ENCODE data around the gene TCEAL3.
A peak's percentile ranks its signal among the peaks of the same experiment; 100 is the strongest.
"Not testable (repeated sequence)": the region's sequence is repeated elsewhere in the genome, so short reads cannot be mapped to it uniquely, and the experiment has no call there.

The TCEAL3 gene

GRCh38 chrX:103626855-103627254 is 19.1 kb downstream of the TCEAL3 start:
- DNase-seq (ENCODE audit: low spot score) = no peak

- peak; percentile 13 for DNase-seq (ENCODE audit: low spot score)
Observed at GRCh38 chrX:103628386-103629317, 20.9 kb downstream of the TCEAL3 start, which contains the start of gene TCEAL1. TSS of gene TCEAL1 (plus strand) at chrX:103628975. CDS start at chrX:103629917, 942 bp downstream.

- DNase-seq (ENCODE audit: low spot score) = peak; percentile 15
Observed at GRCh38 chrX:103629318-103630170, 21.8 kb downstream of the TCEAL3 start.

- no peak for DNase-seq (ENCODE audit: low spot score)
Observed at GRCh38 chrX:103630171-103630511, 22.4 kb downstream of the TCEAL3 start.

GRCh38 chrX:103631145-103631544 is 23.4 kb downstream of the TCEAL3 start:
- DNase-seq (ENCODE audit: low spot score) = no peak

GRCh38 chrX:103635436-103635835 is 27.7 kb downstream of the TCEAL3 start:
- DNase-seq (ENCODE audit: low spot score) = no peak

GRCh38 chrX:103637604-103638338 is 30.0 kb downstream of the TCEAL3 start:
- no peak for DNase-seq (ENCODE audit: low spot score)

GRCh38 chrX:103638479-103639346 is 30.9 kb downstream of the TCEAL3 start:
- not testable (repeated sequence) for DNase-seq (ENCODE audit: low spot score)

- no peak for DNase-seq (ENCODE audit: low spot score)
Observed at GRCh38 chrX:103640401-103641155, 32.8 kb downstream of the TCEAL3 start.

GRCh38 chrX:103644125-103644524 is 36.4 kb downstream of the TCEAL3 start:
- DNase-seq (ENCODE audit: low spot score) = no peak

GRCh38 chrX:103647630-103648029 is 39.9 kb downstream of the TCEAL3 start:
- no peak for DNase-seq (ENCODE audit: low spot score)

GRCh38 chrX:103651151-103651773 is 43.5 kb downstream of the TCEAL3 start:
- DNase-seq (ENCODE audit: low spot score) = no peak

- not testable (repeated sequence) for DNase-seq (ENCODE audit: low spot score)
Observed at GRCh38 chrX:103655230-103656000, 47.7 kb downstream of the TCEAL3 start.

GRCh38 chrX:103656617-103657016 is 48.9 kb downstream of the TCEAL3 start:
- no peak for DNase-seq (ENCODE audit: low spot score)

GRCh38 chrX:103657066-103657465 is 49.3 kb downstream of the TCEAL3 start:
- DNase-seq (ENCODE audit: low spot score) = not testable (repeated sequence)

GRCh38 chrX:103658681-103659433 is 51.1 kb downstream of the TCEAL3 start:
- no peak for DNase-seq (ENCODE audit: low spot score)

- not testable (repeated sequence) for DNase-seq (ENCODE audit: low spot score)
Observed at GRCh38 chrX:103659460-103659859, 51.7 kb downstream of the TCEAL3 start.

Data from hematopoietic multipotent progenitor cell treated with erythropoietin and hydrocortisone succinate and interleukin-3 and kit ligand, for 17 days (in vitro differentiated cells).